Activated T-cell treated with anti-CD3 and anti-CD28 coated beads for 4 hours (primary cell): ENCODE data around the gene ZNF813.
"Not testable (repeated sequence)": the region's sequence is repeated elsewhere in the genome, so short reads cannot be mapped to it uniquely, and the experiment has no call there.

Experiments
- DNase-seq: peaks from one replicate; pipeline ENCODE4 v3.0.0-alpha.2; 2020

Gene ZNF813

DNA sequence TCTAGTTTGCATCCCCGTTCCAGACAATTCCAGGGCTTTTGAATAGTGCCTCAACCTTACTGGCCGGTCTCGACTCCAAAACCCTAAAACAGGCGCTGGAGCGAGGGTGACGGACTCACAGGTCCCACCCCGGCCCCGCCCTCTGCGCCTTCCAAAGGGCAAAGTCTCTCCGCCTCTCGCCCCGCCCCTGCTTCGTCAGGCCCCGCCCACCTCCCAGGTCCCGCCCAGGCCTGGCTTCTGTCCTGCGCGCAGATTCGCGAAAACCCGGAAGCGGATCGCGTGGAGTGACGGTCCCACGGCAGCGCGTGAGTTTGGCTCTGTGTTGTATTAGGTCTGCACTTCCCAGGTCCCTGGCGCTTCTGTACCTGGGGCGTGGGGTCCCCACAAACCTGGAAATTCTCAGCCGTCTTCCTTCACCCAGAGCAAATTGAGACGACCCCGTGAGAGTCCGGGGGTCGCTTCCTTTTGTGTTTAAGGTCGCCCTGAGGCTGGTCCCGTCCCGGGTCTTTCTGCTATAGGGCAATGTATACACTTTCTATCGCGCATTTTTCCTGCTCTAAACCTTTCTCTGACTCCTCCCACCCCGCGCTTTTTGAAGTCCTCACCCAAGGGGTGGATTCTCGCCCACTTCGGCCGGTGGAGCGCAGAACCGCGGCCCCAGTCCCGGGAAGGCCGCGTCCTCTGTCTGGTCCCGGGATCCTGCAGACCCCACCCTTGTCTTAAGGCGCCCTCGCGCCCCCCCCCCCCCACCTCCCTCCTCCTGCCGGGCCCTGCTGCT lies at the start of gene ZNF813:
Gene ZNF813, plus strand, starts transcription at position 249 of the 778 bp plus-strand sequence. CDS start 16,090 bp downstream, outside the sequence.
- DNase-seq: peak; percentile 98

DNA sequence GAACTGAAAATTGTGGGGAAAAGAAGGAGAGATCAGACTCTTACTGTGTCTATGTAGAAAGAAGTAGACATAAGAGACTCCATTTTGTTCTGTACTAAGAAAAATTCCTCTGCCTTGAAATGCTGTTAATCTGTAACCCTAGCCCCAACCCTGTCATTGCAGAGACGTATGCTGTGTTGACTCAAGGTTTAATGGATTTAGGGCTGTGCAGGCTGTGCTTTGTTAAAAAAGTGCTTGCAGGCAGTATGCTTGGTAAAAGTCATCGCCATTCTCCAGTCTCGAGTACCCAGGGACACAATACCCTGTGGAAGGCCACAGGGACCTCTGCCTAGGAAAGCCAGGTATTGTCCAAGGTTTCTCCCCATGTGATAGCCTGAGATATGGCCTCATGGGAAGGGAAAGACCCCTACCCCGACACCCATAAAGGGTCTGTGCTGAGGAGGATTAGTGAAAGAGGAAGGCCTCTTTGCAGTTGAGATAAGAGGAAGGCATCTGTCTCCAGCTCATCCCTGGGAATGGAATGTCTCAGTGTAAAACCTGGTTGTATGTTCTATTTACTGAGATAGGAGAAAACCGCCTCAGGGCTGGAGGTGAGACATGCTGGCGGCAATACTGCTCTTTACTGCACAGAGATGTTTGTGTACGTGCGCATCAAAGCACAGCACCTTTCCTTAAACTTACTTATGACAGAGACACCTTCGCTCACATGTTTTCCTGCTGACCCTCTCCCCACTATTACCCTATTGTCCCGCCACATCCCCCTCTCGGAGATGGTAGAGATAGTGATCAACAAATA lies 46.8 kb upstream of the ZNF813 start:
- DNase-seq: not testable (repeated sequence)

DNA sequence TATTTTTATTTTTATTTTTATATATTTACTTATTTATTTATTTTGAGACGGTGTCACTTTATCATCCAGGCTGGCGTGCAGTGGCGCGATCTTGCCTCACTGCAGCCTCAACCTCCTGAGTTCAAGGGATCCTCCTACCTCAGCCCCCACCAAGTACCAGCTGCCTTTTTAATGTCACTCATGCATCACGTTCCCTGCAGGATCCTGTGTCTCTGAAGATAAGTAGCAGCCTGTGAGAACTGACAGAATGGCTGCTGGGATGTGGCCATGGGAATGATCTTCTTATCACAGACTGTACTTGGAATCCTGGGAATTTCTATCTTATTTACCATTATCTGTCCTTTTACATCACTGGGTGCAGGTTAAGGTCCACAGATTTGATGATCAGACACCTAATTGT lies 45.0 kb upstream of the ZNF813 start:
- DNase-seq: no peak

DNA sequence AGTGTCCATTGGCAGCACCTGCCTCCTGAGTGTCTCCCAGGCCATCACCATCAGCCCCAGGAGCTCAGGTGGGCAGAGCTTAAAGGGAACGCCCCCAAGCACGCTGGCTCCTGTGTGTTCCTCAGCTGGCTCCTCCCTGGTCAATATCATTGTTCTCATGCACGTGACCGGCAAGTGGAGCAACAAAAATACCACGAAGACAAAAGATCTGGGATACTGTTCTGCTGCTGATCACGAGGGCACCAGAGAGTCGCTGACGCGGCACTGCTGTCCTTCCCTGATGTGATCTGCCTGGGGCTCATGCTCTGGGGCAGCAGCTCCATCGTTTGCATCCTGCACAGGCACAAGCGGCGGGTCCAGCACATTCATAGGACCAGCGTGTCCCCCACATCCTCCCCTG lies 44.5 kb upstream of the ZNF813 start:
- DNase-seq: not testable (repeated sequence)

DNA sequence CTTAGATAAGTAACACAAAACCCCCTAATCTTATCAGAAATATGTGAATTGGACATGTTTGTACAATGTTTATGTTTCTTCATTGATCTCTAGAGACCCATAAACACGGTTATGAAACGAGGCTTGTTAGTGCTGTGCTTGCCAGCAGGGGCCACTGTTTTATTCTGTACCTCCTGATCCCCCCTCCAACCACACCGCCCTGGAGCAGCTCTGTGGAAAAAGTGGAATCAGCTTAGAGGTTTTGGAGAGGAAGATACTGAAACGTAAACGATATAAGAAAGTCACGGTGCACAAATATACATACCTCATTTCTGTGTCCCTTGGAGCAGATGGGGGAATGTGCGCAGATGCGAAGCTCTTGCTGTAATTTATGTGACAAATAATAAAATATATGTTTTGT lies 43.9 kb upstream of the ZNF813 start:
- not testable (repeated sequence) for DNase-seq

DNA sequence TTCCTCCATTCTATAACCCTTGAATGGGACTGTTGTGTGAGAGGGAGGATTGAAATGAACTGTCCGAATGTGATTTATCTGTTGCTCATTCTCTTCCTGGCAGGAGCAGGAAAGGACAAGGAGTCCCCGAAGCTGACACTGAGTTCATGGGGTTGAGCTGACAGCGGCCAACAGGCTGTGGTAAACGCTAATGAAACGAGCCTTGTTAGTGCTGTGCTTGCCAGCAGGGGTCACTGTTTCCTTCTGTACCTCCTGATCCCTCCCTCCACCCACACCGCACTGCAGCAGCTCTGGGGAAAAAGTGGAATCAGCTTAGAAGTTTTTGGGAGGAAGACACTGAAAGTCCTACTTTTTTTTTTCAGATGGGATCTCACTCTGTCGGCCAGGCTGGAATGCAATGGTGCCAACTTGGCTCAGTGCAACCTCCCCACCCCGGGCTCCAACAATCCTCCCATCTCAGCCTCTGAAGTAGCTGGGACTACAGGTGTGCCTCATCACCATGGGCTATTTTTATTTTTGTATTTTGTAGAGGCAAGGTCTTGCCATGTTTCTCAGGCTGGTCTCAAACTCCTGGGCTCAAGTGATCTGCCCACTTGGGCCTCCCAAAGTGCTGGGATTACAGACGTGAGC lies 42.5 kb upstream of the ZNF813 start:
- DNase-seq: peak; percentile 56

DNA sequence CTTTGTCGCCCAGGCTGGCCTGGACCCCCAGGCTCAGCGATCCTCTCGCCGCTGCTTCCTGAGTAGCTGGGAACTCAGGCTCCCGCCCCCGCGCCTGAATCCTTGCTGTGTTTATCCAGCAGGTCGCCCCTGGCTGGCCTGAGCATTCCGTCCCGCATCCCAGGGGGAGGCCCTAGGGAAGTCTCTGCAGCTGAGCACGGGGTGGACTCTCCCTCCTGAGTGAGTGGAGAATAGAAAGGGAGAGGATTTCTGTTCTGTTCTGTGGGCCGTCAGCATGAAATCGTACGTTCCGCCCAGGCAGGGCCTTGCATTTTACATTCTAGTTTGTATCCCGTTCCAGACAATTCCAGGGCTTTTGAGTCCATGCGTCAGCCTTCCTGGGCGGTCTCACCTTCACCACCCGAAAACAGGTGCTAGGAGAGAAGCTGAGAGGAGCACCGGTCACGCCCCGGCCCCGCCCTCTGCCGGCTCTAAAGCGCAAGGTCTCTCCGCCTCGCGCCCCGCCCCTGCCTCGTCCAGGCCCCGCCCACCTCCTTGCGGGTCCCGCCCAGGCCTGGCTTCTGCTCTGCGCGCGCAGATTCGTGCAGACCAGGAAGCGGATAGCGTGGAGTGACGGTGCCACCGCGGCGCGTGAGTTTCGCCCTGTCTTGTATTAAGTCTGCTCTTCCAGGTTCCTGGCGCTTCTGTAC lies 36.0 kb upstream of the ZNF813 start, which contains the start of gene ZNF761:
Gene ZNF761, plus strand, starts transcription at position 586 of the 689 bp plus-strand sequence. CDS start 15,285 bp downstream, outside the sequence.
- peak; percentile 98 for DNase-seq

DNA sequence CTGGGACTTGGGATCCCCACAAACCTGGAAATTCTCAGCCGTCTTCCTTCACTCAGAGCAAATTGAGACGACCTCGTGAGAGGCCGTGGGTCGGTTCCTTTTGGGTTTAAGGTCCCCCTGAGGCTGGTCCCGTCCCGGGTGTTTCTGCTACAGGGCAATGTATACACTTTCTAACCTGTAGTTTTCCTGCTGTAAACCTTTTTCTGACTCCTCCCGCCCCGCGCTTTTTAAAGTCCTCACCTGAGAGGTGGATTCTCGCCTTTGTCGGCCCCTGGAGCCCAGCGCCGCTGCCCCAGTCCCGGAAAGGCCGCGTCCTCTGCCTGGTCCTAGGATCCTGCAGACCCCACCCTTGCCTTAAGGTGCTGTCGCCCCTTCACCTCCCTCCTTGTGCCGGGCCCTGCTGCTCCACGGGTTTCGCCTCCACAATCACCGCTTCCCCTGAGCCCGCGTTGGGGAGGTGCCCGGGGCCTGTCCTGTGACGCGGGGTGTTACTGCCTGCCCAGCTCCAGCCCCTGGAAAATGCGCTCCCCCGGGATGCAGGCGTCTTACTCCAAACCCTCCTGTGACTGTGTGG lies 35.4 kb upstream of the ZNF813 start:
- DNase-seq: no peak

DNA sequence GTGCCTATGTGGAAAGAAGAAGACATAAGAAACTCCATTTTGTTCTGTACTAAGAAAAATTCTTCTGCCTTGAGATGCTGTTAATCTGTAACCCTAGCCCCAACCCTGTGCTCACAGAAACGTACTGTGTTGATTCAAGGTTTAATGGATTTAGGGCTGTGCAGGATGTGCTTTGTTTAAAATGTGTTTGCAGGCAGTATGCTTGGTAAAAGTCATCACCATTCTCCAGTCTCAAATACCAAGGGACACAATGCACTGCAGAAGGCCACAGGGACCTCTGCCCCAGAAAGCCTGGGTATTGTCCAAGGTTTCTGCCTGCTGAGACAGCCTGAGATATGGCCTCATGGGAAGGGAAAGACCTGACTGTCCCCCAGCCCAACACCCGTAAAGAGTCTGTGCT lies 23.7 kb upstream of the ZNF813 start:
- not testable (repeated sequence) for DNase-seq

DNA sequence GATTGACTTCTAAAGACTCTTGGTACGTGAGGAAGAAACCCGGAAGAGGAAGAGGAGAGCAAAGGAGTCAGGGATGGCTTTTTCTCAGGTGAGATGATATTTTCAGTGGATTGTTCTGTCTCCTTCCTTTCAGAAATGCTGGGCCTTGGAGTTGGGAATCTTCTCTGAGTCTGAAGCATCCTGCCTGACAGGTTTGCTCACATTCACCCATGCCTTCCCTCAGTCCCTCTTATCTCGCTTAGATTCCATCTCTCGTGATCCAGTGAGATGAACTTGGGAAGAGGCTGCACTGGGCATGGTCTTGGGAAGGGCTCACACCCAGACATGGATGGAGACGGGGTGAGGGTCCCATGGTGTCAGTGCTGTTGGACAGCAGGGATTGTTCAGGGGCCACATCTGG lies 20.3 kb upstream of the ZNF813 start:
- not testable (repeated sequence) for DNase-seq

DNA sequence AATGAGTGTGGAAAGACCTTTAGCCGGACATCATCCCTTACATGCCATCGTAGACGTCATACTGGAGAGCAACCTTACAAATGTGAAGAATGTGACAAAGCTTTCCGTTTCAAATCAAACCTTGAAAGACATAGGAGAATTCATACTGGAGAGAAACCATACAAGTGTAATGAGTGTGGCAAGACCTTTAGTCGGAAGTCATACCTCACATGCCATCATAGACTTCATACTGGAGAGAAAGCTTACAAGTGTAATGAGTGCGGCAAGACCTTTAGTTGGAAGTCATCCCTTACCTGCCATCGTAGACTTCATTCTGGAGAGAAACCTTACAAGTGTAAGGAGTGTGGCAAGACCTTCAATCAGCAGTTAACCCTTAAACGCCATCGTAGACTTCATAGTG lies 11.7 kb upstream of the ZNF813 start:
- no peak for DNase-seq

DNA sequence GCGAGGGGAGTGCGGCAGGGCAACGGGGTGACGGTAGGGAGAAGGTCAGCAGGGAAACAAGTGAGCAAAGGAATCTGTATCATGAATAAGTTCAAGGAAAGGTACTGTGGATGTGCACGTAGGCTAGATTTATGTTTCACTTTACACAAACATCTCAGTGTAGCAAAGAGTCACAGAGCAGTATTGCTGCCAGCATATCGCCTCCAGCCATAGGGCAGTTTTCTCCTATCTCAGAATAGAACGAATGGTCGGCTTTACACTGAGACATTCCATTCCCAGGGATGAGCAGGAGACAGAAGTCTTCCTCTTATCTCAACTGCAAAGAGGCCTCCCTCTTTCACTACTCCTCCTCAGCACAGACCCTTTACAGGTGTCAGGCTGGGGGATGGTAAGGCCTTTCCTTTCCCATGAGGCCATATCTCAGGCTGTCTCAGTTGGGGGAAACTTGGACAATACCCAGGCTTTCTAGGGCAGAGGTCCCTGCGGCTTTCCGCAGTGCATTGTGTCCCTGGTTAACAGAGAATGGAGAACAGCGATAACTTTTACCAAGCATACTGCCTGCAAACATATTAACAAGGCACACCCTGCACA lies 7.3 kb upstream of the ZNF813 start:
- not testable (repeated sequence) for DNase-seq

DNA sequence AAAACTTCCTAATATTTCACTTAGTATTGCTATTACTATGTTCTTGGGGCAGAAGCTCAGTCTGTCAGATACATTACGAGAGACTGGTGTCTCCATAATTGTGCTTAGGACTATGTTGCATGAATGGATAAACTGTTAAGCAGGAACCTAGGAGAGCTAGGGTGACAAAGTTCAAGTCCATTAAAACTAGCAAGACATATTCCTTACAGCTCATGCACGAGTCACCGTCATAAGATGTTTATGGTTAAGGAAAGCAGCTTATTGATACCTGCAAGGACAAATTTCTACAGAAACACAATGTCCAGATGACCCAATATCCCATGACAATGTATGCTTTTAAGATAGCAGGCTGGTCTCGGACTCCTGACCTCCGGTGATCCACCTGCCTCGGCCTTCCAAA lies 5.7 kb upstream of the ZNF813 start:
- no peak for DNase-seq

DNA sequence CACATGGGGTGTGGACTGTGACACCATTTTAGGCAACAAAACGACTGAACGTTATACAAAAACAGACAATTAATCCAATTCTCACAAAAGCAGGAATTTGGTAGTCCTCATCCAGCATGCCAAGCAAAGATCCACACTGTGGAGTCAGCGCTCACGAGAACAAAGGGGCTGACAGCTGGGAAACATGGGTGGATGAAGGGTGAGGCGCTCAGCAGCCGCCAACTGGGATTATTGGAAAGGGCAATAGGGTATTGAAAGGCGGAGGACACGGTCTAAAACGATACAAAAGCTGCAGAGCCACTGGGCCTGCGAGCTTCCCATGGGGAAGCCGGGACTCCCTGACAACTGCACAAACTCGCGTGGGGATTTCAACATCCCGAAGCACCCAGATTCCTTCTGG lies 4.7 kb upstream of the ZNF813 start:
- DNase-seq: no peak

DNA sequence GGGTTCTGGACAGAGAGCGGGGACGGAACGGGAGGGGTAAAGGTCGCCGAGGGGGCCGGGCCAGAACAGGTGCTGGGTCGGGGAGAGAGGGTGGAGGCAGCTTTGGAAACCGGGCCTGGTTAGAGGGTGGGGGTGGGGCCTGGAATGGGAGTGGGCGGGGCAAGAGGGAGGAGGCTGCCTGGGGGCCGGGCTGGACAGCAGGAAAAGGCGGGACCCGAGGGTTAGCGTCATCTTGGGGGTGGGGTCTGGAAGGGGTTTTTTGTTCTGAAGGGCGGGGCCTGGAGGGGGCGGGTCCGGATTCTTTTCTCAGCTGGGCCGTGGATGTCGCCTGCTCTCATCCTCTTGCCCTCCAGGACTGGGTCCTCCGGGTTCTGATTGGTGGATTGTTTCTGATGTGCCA lies 4.3 kb upstream of the ZNF813 start:
- DNase-seq: no peak

DNA sequence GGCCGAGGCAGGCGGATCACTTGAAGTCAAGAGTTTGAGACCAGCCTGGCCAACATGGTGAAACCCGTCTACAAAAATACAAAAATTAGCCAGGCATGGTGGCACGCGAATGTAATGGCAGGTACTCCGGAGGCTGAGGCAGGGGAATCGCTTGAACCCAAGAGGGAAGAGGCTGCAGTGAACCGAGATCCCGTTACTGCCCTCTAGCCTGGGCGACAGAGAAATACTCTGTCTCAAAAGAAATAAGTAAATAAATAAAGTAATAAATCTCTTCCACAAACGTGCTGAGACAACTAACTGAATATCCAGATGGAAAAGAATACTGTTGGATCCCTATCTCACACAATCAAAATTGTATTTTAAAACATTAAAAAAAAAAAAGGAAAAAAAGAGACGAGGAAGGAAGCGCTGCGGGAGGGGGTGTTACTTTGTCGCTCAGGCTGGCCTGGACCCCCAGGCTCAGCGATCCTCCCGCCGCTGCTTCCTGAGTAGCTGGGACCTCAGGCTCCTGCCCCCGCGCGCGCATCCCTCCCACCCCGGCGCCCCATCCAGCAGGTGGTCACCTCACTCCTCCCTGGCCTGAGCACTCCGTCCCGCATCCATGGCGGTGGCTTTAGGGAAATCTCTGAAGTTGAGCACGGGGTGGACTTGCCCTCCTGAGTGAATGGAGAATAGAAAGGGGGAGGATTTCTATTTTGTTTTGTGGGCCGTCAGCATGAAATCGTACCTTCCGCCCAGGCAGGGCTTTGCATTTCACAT lies 628 bp upstream of the ZNF813 start:
- DNase-seq: no peak

DNA sequence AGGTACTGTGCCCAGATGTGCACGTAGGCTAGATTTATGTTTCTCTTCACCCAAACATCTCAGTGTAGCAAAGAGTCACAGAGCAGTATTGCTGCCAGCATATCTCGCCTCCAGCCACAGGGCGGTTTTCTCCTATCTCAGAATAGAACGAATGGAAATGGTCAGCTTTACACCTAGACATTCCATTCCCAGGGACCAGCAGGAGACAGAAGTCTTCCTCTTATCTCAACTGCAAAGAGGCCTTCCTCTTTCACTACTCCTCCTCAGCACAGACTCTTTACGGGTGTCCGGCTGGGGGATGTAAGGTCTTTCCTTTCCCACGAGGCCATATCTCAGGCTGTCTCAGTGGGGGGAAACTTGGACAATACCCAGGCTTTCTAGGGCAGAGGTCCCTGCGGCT lies 1.1 kb downstream of the ZNF813 start:
- DNase-seq: not testable (repeated sequence)

DNA sequence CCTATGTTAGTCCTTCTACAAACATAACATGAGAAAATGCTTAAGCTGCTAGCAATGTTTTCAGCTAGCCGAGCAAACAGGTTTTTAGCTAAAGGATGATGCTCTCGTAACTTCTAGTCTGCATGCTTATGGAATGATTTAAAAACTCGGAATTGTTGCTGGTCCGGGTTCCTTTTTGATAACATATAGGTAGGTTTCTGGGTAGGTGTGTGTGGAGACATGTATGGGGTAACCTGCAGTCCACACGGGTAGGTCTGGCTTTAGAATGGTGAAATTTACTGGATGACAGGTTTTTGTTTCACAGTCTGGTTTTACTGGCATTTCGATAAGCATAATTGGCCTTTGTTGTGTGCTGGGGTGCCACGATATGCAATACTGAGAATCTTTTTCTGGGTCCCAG lies 4.4 kb downstream of the ZNF813 start:
- no peak for DNase-seq

DNA sequence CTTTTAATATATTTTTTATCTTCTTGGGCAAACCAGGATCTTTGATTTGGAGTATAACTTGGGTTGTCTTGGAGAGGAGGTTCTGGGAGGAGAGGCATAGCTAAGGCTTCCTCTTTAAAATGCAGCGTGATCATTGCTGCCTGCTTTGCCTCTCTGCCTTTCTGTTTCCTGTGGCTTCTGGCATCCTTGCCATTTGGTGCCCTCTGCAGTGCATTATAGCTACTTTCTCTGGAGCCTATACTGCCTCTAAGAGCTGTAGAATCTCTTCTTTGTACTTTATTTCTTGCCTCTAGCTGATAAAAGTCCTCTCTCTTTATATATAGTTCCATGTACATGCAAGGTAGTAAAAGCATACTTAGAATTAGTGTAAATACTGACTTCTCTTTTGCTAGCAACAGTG lies 7.3 kb downstream of the ZNF813 start:
- not testable (repeated sequence) for DNase-seq

DNA sequence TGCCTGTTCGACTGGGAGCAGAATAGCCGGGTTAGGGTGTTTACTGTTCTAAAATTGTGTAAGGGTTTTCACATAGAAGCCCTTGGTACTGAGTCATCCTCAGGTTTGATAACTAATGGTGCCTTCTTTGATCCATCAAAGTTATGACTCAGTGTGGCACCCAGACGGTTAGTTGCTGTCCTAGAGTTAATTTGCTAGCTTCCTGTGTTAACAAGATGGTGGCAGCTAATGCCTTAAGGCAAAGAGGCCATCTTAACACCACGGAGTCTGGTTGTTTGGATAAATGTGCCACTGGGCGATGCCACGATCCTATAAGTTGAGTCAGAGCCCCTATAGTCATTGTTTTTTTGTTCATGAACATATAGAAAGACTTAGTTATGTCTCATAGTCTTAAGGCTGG lies 7.9 kb downstream of the ZNF813 start:
- not testable (repeated sequence) for DNase-seq

DNA sequence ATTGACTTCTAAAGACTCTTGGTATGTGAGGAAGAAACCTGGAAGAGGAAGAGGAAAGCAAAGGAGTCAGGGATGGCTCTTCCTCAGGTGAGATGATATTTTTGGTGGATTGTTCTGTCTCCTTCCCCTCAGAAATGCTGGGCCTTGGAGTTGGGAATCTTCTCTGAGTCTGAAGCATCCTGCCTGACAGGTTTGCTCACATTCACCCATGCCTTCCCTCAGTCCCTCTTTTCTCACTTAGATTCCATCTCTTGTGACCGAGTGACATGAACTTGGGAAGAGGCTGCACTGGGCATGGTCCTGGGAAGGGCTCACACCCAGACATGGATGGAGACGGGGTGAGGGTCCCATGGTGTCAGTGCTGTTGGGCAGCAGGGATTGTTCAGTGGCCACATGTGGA lies 16.2 kb downstream of the ZNF813 start:
- DNase-seq: not testable (repeated sequence)
